ENCODE data around the gene COL4A3.

COL4A3 gene

DNA sequence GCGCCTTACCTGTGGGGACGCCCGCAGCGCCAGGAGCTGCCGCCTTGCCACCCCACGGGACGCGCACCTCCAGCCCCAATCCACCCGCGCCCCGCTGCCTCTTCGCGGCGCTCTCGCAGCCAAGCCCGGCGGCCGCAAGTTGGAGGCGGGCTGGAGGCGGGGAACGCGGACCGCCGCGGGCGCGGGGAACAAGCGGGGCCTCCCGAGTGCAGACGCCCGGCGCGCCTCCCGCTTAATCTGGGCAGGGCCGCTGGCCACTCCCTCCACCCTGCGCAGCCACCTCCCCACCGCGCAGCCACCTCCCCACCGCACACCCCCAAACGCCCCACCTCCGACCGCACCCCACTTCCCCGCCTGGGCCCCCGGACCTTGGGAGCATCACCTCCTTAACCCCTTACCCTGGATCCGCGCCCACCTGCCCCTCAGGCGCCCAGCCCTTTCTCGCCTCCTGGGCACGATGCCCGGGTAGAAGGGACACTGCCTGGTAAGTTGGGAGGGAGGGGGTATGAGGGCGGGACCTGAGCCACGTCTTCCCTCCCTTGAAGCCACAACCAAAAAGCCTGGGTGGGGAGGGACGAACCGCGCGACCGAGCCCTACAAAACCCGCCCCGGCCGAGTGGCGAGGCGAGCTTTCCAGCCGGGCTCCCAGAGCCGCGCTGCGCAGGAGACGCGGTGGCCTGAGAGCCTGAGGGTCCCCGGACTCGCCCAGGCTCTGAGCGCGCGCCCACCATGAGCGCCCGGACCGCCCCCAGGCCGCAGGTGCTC is at the start of gene COL4A3, which contains the start of gene COL4A4:
Gene COL4A3, plus strand, starts transcription at position 627 of the 765 bp plus-strand sequence. Its CDS starts 103 bp downstream, at position 730.
Gene COL4A4, minus strand, starts transcription at position 208 of the 765 bp plus-strand sequence. CDS start 16,722 bp downstream, outside the sequence.
- peak within 1 kb of the TSS; percentile 47 for H3K4me3 ChIP-seq (replicated peaks; ENCODE audit: low read depth, low read length)
- DNase-seq (ENCODE audit: extremely low read depth, low read depth), result no peak
- TF ChIP-seq, protein P1, sequence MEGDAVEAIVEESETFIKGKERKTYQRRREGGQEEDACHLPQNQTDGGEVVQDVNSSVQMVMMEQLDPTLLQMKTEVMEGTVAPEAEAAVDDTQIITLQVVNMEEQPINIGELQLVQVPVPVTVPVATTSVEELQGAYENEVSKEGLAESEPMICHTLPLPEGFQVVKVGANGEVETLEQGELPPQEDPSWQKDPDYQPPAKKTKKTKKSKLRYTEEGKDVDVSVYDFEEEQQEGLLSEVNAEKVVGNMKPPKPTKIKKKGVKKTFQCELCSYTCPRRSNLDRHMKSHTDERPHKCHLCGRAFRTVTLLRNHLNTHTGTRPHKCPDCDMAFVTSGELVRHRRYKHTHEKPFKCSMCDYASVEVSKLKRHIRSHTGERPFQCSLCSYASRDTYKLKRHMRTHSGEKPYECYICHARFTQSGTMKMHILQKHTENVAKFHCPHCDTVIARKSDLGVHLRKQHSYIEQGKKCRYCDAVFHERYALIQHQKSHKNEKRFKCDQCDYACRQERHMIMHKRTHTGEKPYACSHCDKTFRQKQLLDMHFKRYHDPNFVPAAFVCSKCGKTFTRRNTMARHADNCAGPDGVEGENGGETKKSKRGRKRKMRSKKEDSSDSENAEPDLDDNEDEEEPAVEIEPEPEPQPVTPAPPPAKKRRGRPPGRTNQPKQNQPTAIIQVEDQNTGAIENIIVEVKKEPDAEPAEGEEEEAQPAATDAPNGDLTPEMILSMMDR (IDR thresholded peaks at IDR 0.05; ENCODE audit: low read depth, low read length, missing control alignments), result no peak

DNA sequence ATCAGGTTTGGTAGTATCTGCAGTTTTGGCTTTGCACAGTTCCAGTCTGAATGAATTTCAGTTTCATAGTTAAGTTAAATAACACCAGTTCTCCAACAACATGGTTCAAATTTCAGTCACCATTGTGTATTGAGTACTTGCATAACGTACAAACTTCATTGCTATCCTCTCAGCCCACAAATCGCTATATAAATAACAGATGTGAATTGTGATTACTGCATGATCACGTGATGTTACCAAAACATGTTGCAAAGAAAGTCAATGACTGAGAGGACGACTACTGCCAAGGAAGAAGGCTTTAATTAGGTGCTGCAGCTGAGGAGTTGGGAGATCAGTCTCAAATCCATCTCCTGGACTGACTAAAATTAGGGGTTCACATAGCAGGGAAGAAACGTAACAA is 48.7 kb upstream of the COL4A3 start:
- TF ChIP-seq, protein P1 (IDR thresholded peaks at IDR 0.05; ENCODE audit: low read depth, low read length, missing control alignments), result no peak
- no peak overlapping the region for H3K4me3 ChIP-seq (replicated peaks; ENCODE audit: low read depth, low read length)
- peak; percentile 42 for DNase-seq (ENCODE audit: extremely low read depth, low read depth)

DNA sequence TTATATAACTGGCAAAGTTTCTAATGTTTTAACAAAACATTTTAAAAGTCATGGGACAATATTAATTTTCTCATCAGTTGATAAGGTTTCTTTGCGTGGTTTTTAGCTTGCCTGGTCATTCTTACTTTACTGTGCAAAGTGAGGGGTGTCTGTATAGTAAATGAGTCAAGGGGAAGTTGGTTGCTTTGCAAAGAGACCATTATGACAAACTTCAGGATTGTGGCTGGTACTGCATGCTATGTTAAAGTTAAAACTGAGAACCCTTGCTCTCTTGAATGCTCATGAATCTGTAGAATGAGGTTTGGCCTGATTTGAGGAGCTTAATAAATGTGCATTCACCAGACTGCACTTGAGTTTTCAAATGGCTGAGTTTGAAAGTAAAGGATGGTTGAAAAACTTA is 47.4 kb upstream of the COL4A3 start:
- no peak for DNase-seq (ENCODE audit: extremely low read depth, low read depth)
- H3K4me3 ChIP-seq (replicated peaks; ENCODE audit: low read depth, low read length), result no peak overlapping the region
- TF ChIP-seq, protein P1 (IDR thresholded peaks at IDR 0.05; ENCODE audit: low read depth, low read length, missing control alignments), result no peak

DNA sequence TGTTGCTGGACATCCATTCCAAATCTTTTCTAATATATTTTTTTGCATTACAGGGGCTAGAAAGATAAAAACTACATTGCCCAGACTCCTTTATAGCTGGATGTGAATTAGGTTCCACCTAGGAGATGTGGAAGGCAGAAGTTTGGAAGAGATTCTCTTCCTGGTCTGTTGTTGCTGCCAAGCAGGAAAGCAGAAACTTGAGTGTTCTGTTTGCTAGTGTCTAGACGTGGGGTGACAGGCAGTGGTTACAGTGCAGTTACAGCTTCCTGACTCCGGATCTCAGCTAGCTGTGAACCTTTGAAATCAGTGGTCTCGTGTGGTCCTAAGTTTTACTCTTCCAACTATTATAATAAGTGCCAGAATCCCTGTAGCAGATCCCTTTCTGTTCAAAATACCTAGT is 46.6 kb upstream of the COL4A3 start:
- no peak for DNase-seq (ENCODE audit: extremely low read depth, low read depth)
- TF ChIP-seq, protein P1 (IDR thresholded peaks at IDR 0.05; ENCODE audit: low read depth, low read length, missing control alignments), result no peak

DNA sequence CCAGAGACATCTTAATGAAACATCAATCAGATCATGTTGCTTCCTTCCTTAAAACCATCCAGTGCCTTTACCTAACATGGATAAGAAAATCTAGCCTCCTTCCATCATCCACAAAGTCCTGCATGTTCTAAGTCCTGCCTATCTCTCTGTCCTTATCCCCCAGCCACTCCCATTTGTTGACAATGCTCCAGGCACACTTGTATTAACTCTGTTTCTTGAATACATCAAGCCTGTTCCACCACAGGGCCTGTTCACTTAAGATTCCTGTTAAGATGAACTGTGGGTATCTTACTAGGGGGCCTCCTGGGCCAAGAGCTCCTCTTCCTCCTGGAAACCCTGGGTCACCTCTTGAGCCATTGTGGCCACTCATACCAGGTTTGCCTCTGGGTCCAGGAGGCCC is 46.1 kb upstream of the COL4A3 start:
- no peak overlapping the region for H3K4me3 ChIP-seq (replicated peaks; ENCODE audit: low read depth, low read length)
- no peak for DNase-seq (ENCODE audit: extremely low read depth, low read depth)
- TF ChIP-seq, protein P1 (IDR thresholded peaks at IDR 0.05; ENCODE audit: low read depth, low read length, missing control alignments), result no peak

More for the DNA sequence above, 46.6 kb upstream of the COL4A3 start:
- H3K4me3 ChIP-seq (replicated peaks; ENCODE audit: low read depth, low read length), result no peak overlapping the region

DNA sequence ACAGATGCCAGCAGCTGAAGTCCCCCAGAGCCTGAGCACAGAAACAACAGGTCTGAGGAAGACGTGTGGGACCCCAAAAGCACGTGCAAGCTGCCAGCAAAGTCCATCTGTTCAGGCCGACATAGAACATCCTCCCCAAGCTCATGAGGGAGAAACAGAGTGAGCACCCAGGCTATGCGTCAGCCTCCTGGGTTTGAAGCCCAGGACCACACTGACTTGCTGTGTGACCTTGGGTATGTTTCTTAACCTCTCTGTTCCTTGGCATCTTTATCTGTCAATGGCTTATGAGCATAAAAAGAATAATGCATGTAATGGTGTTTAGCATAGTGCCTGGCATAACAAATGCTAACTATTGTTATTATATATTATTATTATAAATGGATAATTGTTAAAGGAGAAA is 40.7 kb upstream of the COL4A3 start:
- no peak overlapping the region for H3K4me3 ChIP-seq (replicated peaks; ENCODE audit: low read depth, low read length)
- DNase-seq (ENCODE audit: extremely low read depth, low read depth), result no peak
- TF ChIP-seq, protein P1 (IDR thresholded peaks at IDR 0.05; ENCODE audit: low read depth, low read length, missing control alignments), result no peak

All from HFF-Myc (cell line).